Keratinocyte (primary cell): ENCODE data around the gene ATF7.

Experiments used
- CTCF ChIP-seq, 3 experiments: IDR thresholded peaks in 1 of 3; conservative IDR thresholded peaks in 1 of 3; optimal IDR thresholded peaks in 1 of 3; 2 replicates in 2 of 3; 3 replicates in 1 of 3; pipeline versions ENCODE3 to v1.5.1; 2011; ENCODE audit warnings: low read length in 3 of 3, mild to moderate bottlenecking in 3 of 3, moderate library complexity in 2 of 3, control low read depth in 1 of 3, inconsistent platforms in 1 of 3; ENCODE audit not compliant: insufficient read depth in 2 of 3; ENCODE audit errors: extremely low read depth in 1 of 3
- EZH2 ChIP-seq: IDR thresholded peaks from one replicate; pipeline ENCODE4 v1.6.1; 2012; ENCODE audit warnings: inconsistent platforms, mild to moderate bottlenecking, low read length, moderate library complexity

- TF ChIP-seq CTCF (optimal IDR thresholded peaks at IDR 0.05 in 1 of 3, IDR thresholded peaks at IDR 0.05 in 1 of 3, conservative IDR thresholded peaks at IDR 0.05 in 1 of 3; ENCODE audit: extremely low read depth in 1 of 3, insufficient read depth in 2 of 3, low read length in 3 of 3) = no peak
- TF ChIP-seq EZH2 = no peak
These were observed 33.4 kb upstream of the ATF7 start for GRCh38 chr12:53659571-53659981.
